HEK293 (cell line): ENCODE measurements around the gene USP5.

Experiments used
- CTCF ChIA-PET: fragments of 350-600 bp; formaldehyde crosslinking; extraction: SDS; loops from one replicate; lab custom pipeline; 2021; ENCODE audit warnings: antibody characterized with exemption; lab: Yijun Ruan, JAX
- POLR2A ChIA-PET: fragments of 300-600 bp; formaldehyde crosslinking; extraction: SDS; loops from one replicate; lab custom pipeline; 2020; ENCODE audit warnings: antibody characterized with exemption, inconsistent platforms; lab: Yijun Ruan, JAX
- H3K27ac ChIP-seq: fragments of 200-500 bp; sonication (Bioruptor generic); 2 replicates; pipeline ENCODE4 v1.5.1; 2014; ENCODE audit warnings: low read depth, low read length, control low read depth, inconsistent platforms; ENCODE audit errors: extremely low read depth
- H3K36me3 ChIP-seq, 2 experiments: fragments of 200-500 bp in 1 of 2; sonication (Bioruptor generic) in 1 of 2; 1 replicate in 1 of 2; 2 replicates in 1 of 2; pipeline ENCODE4 v1.5.1; 2014 to 2017; ENCODE audit warnings: inconsistent platforms in 2 of 2, low read length in 2 of 2; ENCODE audit not compliant: control insufficient read depth in 2 of 2, insufficient read depth in 1 of 2
- H3K4me1 ChIP-seq: fragments of 200-500 bp; sonication (Bioruptor generic); 2 replicates; pipeline ENCODE4 v1.5.1; 2014; ENCODE audit warnings: mild to moderate bottlenecking, low read length, inconsistent platforms; ENCODE audit not compliant: control insufficient read depth, insufficient read depth
- H3K4me3 ChIP-seq: 2 replicates; pipeline ENCODE4 v1.5.1; 2011; ENCODE audit warnings: low read depth, mild to moderate bottlenecking, control low read depth, low read length, moderate library complexity
- H3K9me3 ChIP-seq: fragments of 200-500 bp; sonication (Bioruptor generic); 2 replicates; pipeline ENCODE4 v1.5.1; 2014; ENCODE audit warnings: low read depth, low read length, inconsistent platforms; ENCODE audit not compliant: control insufficient read depth, insufficient read depth
- GFI1B ChIP-seq: fragments of 450-650 bp; formaldehyde crosslinking; IDR thresholded peaks from 2 replicates; pipeline ENCODE4 v1.5.1; 2016; ENCODE audit warnings: missing biosample characterization, missing genetic modification characterization
- GLI4 ChIP-seq: fragments of 450-650 bp; formaldehyde crosslinking; IDR thresholded peaks from 2 replicates; pipeline ENCODE4 v1.5.1; 2016; ENCODE audit warnings: missing biosample characterization, missing genetic modification characterization
- GLIS2 ChIP-seq: fragments of 450-650 bp; formaldehyde crosslinking; IDR thresholded peaks from 2 replicates; pipeline ENCODE4 v1.5.1; 2016; ENCODE audit warnings: missing biosample characterization, missing genetic modification characterization
- HOXD13 ChIP-seq: sonication (generic); formaldehyde crosslinking; IDR thresholded peaks from 2 replicates; pipeline ENCODE4 v1.8.0; 2022; ENCODE audit warnings: missing genetic modification reagents, borderline replicate concordance
- IKZF3 ChIP-seq: fragments of 450-650 bp; IDR thresholded peaks from 2 replicates; pipeline ENCODE4 v1.5.0; 2018; ENCODE audit warnings: missing biosample characterization, mild to moderate bottlenecking, missing genetic modification characterization, moderate library complexity
- KLF10 ChIP-seq: fragments of 450-650 bp; IDR thresholded peaks from 2 replicates; pipeline ENCODE4 v1.5.1; 2018; ENCODE audit warnings: missing biosample characterization, mild to moderate bottlenecking, missing genetic modification characterization
- KLF17 ChIP-seq: fragments of 450-650 bp; formaldehyde crosslinking; IDR thresholded peaks from 2 replicates; pipeline ENCODE4 v1.5.1; 2016; ENCODE audit warnings: missing biosample characterization, missing genetic modification characterization
- KLF9 ChIP-seq: fragments of 450-650 bp; formaldehyde crosslinking; IDR thresholded peaks from 2 replicates; pipeline ENCODE4 v1.5.1; 2016; ENCODE audit warnings: missing biosample characterization, missing genetic modification characterization, low read depth
- PATZ1 ChIP-seq: fragments of 450-650 bp; formaldehyde crosslinking; IDR thresholded peaks from 2 replicates; pipeline ENCODE4 v1.5.1; 2016; ENCODE audit warnings: missing biosample characterization, missing genetic modification characterization
- PBX3 ChIP-seq: sonication (generic); formaldehyde crosslinking; IDR thresholded peaks from 2 replicates; pipeline ENCODE4 v1.8.1; 2022; ENCODE audit warnings: mild to moderate bottlenecking, moderate library complexity, missing genetic modification reagents
- SP2 ChIP-seq: fragments of 450-650 bp; formaldehyde crosslinking; IDR thresholded peaks from 2 replicates; pipeline ENCODE4 v1.5.1; 2016; ENCODE audit warnings: missing biosample characterization, missing genetic modification characterization
- ZBTB17 ChIP-seq: fragments of 450-650 bp; formaldehyde crosslinking; IDR thresholded peaks from 2 replicates; pipeline ENCODE4 v1.5.1; 2016; ENCODE audit warnings: missing biosample characterization, missing genetic modification characterization
- ZBTB44 ChIP-seq: fragments of 450-650 bp; IDR thresholded peaks from 2 replicates; pipeline ENCODE4 v1.5.1; 2018; ENCODE audit warnings: missing biosample characterization, mild to moderate bottlenecking, missing genetic modification characterization
- ZNF2 ChIP-seq: fragments of 450-650 bp; formaldehyde crosslinking; IDR thresholded peaks from 2 replicates; pipeline ENCODE4 v1.5.1; 2016; ENCODE audit warnings: missing biosample characterization, missing genetic modification characterization
- ZNF23 ChIP-seq: fragments of 450-650 bp; formaldehyde crosslinking; IDR thresholded peaks from 2 replicates; pipeline ENCODE4 v1.5.1; 2016; ENCODE audit warnings: missing biosample characterization, missing genetic modification characterization, borderline replicate concordance
- ZNF24 ChIP-seq: fragments of 450-650 bp; formaldehyde crosslinking; IDR thresholded peaks from 2 replicates; pipeline ENCODE4 v1.5.1; 2016; ENCODE audit warnings: missing biosample characterization, missing genetic modification characterization
- ZNF335 ChIP-seq: fragments of 450-650 bp; formaldehyde crosslinking; conservative IDR thresholded peaks from 2 replicates; pipeline ENCODE4 v1.5.1; 2016; ENCODE audit warnings: missing biosample characterization, missing genetic modification characterization
- ZNF391 ChIP-seq: fragments of 450-650 bp; formaldehyde crosslinking; IDR thresholded peaks from 2 replicates; pipeline ENCODE4 v1.5.1; 2016; ENCODE audit warnings: low read depth, missing biosample characterization, missing genetic modification characterization, borderline replicate concordance
- ZNF404 ChIP-seq: fragments of 450-650 bp; formaldehyde crosslinking; IDR thresholded peaks from 2 replicates; pipeline ENCODE4 v1.5.1; 2017; ENCODE audit warnings: missing biosample characterization, missing genetic modification characterization
- ZNF580 ChIP-seq: fragments of 450-650 bp; formaldehyde crosslinking; IDR thresholded peaks from 2 replicates; pipeline ENCODE4 v1.5.1; 2016; ENCODE audit warnings: missing biosample characterization, missing genetic modification characterization
- ZNF600 ChIP-seq: fragments of 450-650 bp; formaldehyde crosslinking; IDR thresholded peaks from 2 replicates; pipeline ENCODE4 v1.5.1; 2016; ENCODE audit warnings: missing biosample characterization, missing genetic modification characterization
- ZNF621 ChIP-seq: fragments of 450-650 bp; formaldehyde crosslinking; IDR thresholded peaks from 2 replicates; pipeline ENCODE4 v1.5.1; 2017; ENCODE audit warnings: missing biosample characterization, missing genetic modification characterization
- ZNF664 ChIP-seq: fragments of 450-650 bp; formaldehyde crosslinking; IDR thresholded peaks from 2 replicates; pipeline ENCODE4 v1.5.1; 2016; ENCODE audit warnings: missing biosample characterization, missing genetic modification characterization
- ZNF707 ChIP-seq: fragments of 450-650 bp; formaldehyde crosslinking; IDR thresholded peaks from 2 replicates; pipeline ENCODE4 v1.5.1; 2016; ENCODE audit warnings: missing biosample characterization, missing genetic modification characterization
- ZNF776 ChIP-seq: fragments of 450-650 bp; formaldehyde crosslinking; IDR thresholded peaks from 2 replicates; pipeline ENCODE4 v1.5.0; 2017; ENCODE audit warnings: missing biosample characterization, missing genetic modification characterization, borderline replicate concordance
- ZSCAN18 ChIP-seq: fragments of 450-650 bp; formaldehyde crosslinking; IDR thresholded peaks from 2 replicates; pipeline ENCODE4 v1.5.1; 2016; ENCODE audit warnings: missing biosample characterization, missing genetic modification characterization
- ZXDB ChIP-seq: fragments of 450-650 bp; formaldehyde crosslinking; IDR thresholded peaks from 2 replicates; pipeline ENCODE4 v1.5.1; 2016; ENCODE audit warnings: missing biosample characterization, missing genetic modification characterization

USP5 gene

GRCh38 chr12:6850796-6851152 is 1.2 kb upstream of the USP5 start (continued):
- TF ChIP-seq HOXD13 (CRISPR knock-in tag) (no peak), ZSCAN18 (no peak), KLF17 (tag by site-specific recombination) (0 out of 2 replicates have a peak, but pooled peaks have one; percentile 15), IKZF3 (peak; percentile 39; the same call in 1 of the 2 replicates), ZNF707 (tag by site-specific recombination) (no peak), ZNF391 (tag by site-specific recombination) (0 out of 2 replicates have a peak, but pooled peaks have one; percentile 6), ZNF776 (tag by site-specific recombination) (no peak), ZNF24 (tag by site-specific recombination) (no peak; the same call in 1 of the 2 replicates), ZXDB (tag by site-specific recombination) (0 out of 2 replicates have a peak, but pooled peaks have one; percentile 31), GLIS2 (tag by site-specific recombination) (no peak), ZNF404 (tag by site-specific recombination) (no peak), ZBTB17 (tag by site-specific recombination) (no peak), ZNF23 (tag by site-specific recombination) (no peak), PATZ1 (tag by site-specific recombination) (no peak; the same call in 1 of the 2 replicates), GLI4 (tag by site-specific recombination) (no peak), ZNF335 (tag by site-specific recombination) (no peak), ZNF664 (tag by site-specific recombination) (no peak)

- Histone ChIP-seq H3K4me3 (peak within 1 kb of the TSS; percentile 76), H3K27ac (peak within 1 kb of the TSS; percentile 58), H3K9me3 (no peaks in the 10 kb centered on the region), H3K36me3 (peaks cover 21 to 66% of the 10 kb centered on the region in 2 experiments), H3K4me1 (peaks cover 11% of the 10 kb centered on the region)
- CTCF ChIA-PET = interaction anchor here (0.5 to 8.4 kb wide), 16 partner anchors 9 to 286 kb away, joined by 3 to 71 read pairs (median 4); partner anchors contain the start of genes GNB3, MLF2, P3H3 and SPSB2
- POLR2A ChIA-PET = interaction anchor here (0.6 to 7.1 kb wide), 42 partner anchors 8 to 1330 kb away, joined by 3 to 183 read pairs (median 5); partner anchors contain the start of genes C12orf57, COPS7A, GAPDH and GNB3
- TF ChIP-seq ZNF2 (tag by site-specific recombination) = peak; percentile 46; the same call in 1 of the 2 replicates
- TF ChIP-seq ZBTB44 (tag by site-specific recombination) = peak; percentile 83
- peak; percentile 94 for TF ChIP-seq PBX3 (CRISPR knock-in tag)
- TF ChIP-seq ZBTB17 (tag by site-specific recombination) = peak; percentile 69
- TF ChIP-seq ZNF621 = no peak
- TF ChIP-seq ZNF600 (tag by site-specific recombination) = peak; percentile 84; the same call in 1 of the 2 replicates
- TF ChIP-seq ZNF391 (tag by site-specific recombination) = 0 out of 2 replicates have a peak, but pooled peaks have one; percentile 31
- TF ChIP-seq KLF10 (tag by site-specific recombination) = peak; percentile 45
- TF ChIP-seq KLF9 (tag by site-specific recombination) = peak; percentile 93
- TF ChIP-seq SP2 (tag by site-specific recombination) = peak; percentile 93
- peak; percentile 50; the same call in 1 of the 2 replicates for TF ChIP-seq ZNF580
- no peak for TF ChIP-seq GFI1B (tag by site-specific recombination)
- TF ChIP-seq KLF17 (tag by site-specific recombination) = 0 out of 2 replicates have a peak, but pooled peaks have one; percentile 31
Measured at GRCh38 chr12:6851153-6851920, 613 bp upstream of the USP5 start, which contains the start of gene CDCA3. CDCA3 (minus strand) TSS chr12:6851286; CDS start chr12:6850952, 334 bp downstream.
